Esophagus muscularis mucosa (tissue), 3 donors: Measurements from ENCODE around the gene PPP1R12B.
"Not testable (repeated sequence)": the region's sequence is repeated elsewhere in the genome, so short reads cannot be mapped to it uniquely, and the experiment has no call there.

ENCODE experiments used
- POLR2A ChIP-seq: fragments of 450-650 bp; IDR thresholded peaks from one replicate; pipeline ENCODE4 v1.6.1; 2017; ENCODE audit warnings: antibody characterized with exemption, moderate library complexity, mild to moderate bottlenecking, low read depth
- POLR2AphosphoS5 ChIP-seq, 2 donors: sonication (generic); formaldehyde crosslinking; IDR thresholded peaks; one replicate each; pipeline ENCODE4 v1.6.1; 2017; ENCODE audit warnings: antibody characterized with exemption in 2 of 2
- TF ChIP-seq, protein P1 (sequence below), 3 experiments: fragments of 200-600 bp in 2 of 3; fragments of 450-650 bp in 1 of 3; sonication (generic) in 2 of 3; IDR thresholded peaks; one replicate each; pipeline ENCODE4 v1.5.1; 2017 to 2019; ENCODE audit warnings: antibody characterized with exemption in 3 of 3, mild to moderate bottlenecking in 2 of 3, moderate library complexity in 1 of 3

DNA sequence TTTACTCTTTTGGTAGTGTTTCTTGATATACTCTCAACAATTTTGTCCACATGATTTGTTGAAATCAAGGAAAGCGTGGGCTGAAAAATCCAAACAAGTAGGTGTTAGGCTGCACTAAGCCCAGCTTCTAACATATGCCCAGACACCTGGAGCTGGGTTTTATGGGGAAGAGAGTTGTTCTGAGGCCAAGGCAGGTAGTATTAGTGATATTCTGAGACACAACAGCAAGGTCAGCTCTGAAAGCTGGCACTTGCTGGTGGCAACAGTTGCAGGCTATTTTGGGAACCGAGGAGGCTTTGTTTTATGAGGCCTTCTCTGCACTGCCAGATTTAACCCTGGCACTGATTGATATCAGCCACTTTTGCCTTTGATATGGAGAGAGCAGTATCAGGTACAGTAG lies 61.8 kb downstream of the PPP1R12B start:
- TF ChIP-seq, protein P1, sequence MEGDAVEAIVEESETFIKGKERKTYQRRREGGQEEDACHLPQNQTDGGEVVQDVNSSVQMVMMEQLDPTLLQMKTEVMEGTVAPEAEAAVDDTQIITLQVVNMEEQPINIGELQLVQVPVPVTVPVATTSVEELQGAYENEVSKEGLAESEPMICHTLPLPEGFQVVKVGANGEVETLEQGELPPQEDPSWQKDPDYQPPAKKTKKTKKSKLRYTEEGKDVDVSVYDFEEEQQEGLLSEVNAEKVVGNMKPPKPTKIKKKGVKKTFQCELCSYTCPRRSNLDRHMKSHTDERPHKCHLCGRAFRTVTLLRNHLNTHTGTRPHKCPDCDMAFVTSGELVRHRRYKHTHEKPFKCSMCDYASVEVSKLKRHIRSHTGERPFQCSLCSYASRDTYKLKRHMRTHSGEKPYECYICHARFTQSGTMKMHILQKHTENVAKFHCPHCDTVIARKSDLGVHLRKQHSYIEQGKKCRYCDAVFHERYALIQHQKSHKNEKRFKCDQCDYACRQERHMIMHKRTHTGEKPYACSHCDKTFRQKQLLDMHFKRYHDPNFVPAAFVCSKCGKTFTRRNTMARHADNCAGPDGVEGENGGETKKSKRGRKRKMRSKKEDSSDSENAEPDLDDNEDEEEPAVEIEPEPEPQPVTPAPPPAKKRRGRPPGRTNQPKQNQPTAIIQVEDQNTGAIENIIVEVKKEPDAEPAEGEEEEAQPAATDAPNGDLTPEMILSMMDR (IDR thresholded peaks at IDR 0.05): not testable (repeated sequence)
- not testable (repeated sequence) for TF ChIP-seq POLR2A; POLR2AphosphoS5 (IDR thresholded peaks at IDR 0.05)
